Brain pericyte (primary cell): Measurements from ENCODE around the gene TCF21.

Experiments used
- DNase-seq: peaks from one replicate; pipeline ENCODE4 v3.0.0-alpha.2; 2012; ENCODE audit warnings: low read depth, low spot score

Gene TCF21

DNA sequence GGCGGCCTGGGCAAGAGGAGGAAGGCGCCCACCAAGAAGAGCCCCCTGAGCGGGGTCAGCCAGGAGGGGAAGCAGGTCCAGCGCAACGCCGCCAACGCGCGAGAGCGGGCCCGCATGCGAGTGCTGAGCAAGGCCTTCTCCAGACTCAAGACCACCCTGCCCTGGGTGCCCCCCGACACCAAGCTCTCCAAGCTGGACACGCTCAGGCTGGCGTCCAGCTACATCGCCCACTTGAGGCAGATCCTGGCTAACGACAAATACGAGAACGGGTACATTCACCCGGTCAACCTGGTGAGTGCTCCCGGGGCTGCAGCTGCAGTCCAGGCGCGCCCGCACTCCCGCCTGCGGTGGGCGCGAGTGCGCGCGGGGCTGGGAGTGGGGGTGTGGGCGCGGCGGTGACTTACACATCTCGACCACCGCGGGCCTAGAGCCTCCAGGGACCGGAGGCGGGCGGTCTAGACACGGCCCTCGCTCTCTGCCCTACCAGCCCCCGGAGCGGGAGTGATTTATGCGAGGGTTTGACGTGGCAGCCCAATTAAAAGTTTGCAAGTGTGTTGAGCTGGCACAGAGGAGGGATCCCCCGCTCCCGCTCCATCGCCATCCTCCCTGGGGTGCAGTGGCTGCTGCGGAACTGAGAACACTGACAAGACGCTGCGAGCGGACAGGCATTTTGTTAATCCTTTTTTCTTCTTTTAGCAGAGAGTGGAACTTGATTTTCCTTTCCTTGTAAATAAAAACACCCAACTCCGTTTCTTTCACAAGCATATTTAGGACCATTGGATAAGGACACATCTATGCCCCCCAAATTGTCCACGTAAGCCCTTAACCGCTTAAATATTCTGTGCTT lies 867 bp downstream of the TCF21 start:
- no peak for DNase-seq

DNA sequence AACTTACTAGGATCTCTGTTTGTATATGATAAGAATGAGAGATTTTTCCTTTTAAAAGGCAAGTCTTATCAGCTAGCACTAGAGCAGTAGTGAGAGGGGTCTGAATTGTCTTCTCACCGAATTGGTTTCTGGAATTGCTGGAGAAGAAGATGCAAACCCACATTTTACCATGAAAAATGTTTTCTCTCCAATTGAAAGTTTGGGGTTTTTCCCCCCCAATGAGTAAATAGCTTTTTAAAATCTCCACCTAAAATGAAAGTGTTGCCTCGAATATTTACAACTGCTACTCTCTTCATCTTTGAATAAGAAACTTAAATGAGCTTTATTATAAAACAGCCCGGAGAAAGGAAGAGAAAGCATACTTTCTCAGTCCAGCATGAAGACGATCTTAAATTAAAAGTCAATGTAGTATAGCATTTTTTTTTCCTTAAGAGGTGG lies 1.8 kb downstream of the TCF21 start:
- DNase-seq: no peak

DNA sequence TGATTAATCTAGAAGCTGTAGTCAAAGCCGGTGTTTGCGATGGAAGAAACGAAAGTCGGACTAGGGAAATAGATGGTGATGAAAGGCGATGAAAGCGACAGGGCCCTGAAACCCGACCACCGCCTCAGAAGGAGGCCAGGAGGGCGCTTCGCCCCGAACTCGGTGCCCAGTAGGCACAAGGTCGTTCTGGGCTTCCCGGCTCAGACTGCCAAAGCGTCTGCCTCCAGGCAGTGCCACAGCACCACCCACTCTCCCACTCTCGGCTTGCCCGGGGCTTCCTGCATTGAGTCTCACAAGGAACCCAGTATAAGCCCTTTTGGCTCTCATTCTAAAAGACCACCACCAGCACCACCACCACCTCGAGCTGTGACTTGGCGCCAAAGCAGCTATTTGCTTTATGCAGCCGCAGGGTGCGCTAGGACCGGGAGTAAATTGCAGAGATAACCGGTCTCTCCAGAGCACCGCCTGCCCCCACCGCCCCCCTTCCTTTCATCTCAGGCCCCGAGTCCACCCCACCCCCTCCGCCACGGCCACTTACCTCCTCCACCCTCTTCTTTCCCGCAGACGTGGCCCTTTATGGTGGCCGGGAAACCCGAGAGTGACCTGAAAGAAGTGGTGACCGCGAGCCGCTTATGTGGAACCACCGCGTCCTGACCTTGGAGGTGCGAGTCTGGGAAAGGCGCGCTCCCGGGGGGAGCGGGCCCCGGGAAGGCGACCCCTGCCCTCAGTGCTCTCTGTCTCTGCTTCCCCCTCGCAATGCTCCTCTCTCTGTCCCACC lies 2.4 kb downstream of the TCF21 start:
- no peak for DNase-seq

DNA sequence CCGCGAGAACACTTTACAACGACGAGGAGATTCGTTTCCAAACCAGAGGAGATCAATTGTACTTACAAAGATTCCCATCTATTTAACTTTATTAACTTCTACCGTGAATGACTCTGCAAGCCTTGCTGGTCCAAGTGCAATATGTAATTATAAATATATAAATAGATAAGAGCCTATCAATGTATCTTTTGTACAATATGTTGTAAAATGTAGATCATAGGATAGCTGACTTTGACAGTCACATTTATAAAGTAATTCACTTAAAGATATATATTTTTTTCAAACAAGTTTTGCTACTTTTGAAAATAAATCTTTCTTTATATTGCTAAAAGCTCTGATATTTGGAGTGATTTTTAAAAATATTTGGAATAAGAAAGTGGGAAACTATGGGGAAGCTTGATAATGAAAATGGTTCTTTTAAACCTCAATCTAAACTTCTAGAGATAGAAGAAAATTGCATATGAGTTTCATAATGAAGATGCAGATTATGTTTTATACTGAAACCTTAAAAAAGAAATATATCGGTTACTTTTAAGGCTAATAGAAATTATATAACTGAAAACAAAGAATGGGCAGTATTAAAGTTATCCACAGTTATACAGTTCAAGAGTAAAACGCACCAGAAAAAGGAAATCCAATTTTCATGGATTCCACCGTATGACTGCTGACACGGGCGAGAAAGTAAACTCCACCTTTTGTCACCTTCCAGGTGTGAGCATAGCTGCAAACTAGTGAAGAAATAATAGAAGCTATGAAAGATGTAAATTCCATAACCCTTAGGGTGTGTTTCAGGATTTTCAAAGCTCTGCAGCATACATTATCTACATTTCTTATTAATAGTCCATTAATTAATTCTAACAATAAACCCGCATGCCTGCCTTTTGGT lies 3.3 kb downstream of the TCF21 start:
- DNase-seq: no peak

DNA sequence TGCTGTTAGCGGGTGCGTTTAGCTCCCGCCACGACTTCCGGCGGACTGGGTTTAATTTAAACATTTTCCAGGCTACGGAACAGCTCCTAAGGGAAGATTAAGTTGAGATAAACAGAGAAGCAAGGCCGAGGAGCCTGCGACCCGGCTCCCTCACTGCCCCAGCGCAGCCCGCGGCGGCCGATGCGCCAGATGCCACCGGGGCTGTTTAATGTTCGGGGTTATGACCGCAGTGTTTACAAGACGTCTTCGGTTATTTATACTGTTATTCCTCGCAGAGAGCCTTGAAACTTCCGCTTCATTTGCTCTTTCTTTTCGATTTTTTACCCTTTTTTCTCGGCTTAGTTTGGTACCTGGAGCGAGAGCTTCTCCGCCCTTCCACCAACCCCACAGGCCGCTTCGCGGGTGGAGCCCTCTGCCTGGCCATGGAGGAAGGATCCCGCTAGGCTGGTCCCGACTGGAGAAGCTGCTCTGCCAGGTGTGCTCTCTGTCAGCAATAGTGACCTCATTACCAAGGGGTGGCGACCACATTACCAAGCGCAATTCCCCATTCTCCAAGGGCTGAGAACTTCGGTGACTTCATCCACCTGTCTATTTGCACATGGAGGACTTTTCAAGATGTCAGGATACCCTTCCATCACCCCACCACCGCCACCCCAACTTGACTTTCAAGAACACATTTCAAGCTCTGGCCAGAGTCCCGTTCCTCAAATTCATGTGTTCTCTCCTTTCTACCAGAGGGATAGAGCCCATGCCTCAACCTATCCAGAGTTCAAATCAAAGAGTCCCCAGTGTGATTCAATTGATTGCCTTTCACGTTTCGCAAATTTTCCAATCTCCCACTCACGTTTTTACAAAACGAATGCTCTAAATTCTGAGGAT lies 4.1 kb downstream of the TCF21 start:
- DNase-seq: no peak

DNA sequence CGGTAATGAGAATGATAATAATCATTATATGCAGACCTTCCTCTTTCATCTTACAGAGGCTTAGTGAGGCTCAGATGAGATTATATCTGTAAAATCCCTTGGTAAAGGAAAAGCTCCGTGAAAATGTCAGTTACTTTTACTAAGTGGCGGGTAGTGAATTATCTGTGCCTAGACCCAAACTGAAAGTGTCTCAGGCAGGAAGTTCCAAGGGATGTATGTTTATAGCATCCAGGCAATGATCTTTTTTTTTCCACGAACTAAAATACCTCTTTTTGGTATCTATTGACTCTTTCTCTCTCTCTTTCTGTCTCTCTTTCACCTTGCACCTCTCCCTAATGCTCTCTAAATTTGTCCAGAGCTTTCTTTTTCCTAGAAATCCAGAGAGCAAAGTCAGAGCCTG lies 5.0 kb downstream of the TCF21 start:
- no peak for DNase-seq

DNA sequence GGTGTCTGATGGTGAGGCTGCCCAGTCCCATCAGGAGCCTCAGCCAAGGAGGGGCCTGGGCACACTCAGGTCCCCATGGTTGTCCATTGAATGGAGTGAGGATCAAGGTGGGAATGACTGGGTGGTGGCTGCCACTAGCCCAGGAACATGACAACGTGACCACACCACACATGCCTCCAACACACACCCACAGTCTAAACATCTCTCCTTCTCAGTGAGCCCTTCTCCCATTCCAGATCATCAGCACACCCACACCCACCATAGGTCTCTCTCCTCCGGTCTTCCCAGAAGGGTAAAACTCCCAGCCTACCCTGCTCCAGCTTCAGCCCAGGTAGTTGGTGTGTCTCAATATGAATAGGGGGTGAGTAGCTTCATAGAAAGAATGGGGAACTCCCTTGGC lies 5.5 kb downstream of the TCF21 start:
- no peak for DNase-seq

DNA sequence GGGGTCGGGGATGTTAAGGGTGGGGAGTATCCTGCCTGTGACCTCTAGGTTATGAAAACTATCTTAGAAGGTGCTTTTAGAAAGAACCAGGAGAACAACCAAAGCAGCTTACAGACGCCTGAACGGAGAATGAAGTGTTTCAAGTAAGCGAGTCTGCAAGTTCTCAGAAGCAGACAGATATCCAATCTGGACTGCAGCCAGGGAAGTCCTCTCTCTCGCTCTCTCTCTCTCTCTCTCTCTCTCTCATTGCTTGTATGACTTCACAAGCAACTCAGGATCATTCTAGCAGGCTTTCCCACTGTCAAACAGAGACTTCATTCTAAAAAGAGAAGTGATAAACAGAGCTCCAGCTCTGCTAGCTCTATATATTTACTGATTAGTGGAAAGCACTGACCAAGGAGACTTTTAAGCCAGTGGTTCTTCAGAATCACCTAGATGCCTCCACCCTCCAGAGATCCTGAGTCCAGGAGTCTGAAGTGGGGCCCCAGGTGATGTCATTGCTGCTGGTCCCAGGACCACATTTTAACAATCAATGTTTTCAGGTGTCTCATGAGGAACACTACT lies 6.0 kb downstream of the TCF21 start:
- DNase-seq: no peak

DNA sequence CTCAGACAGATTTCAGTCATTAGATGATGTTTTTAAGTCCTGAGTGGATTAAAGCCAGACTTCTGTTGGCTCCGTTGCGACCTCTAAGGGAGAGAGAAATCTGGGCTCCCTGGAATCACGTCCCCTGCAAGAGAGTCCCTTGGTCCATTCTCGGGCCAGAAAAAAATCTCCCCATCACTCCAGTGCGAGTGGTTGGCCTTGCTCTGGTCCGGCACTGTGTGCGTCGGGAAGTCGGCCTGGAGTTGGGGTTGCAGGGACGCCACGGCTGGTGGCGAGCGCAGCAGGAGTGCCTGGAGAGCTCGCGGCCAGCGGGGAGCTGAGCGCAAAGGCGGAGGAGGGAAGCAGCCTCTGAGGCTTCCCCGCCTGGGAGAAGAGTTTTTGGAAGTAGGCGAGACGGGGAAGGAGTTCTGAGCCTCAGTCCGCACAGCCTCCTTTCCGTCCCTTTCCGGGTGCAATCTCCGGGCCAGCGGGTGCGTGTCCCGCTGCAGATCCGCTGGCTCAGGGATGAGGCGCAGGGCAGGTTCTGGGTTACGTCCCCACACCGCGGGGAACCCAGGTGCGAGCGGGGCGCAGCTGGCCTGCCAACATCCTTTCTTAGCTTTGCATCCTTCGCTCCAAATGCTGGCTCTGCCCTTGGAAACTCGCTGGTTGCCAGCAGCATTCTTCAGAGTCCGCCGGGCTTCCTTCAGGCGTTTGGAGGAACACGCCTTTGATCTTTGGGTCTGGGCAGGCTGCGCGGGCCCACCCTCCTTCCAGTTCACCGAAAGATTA lies 6.8 kb downstream of the TCF21 start:
- no peak for DNase-seq

DNA sequence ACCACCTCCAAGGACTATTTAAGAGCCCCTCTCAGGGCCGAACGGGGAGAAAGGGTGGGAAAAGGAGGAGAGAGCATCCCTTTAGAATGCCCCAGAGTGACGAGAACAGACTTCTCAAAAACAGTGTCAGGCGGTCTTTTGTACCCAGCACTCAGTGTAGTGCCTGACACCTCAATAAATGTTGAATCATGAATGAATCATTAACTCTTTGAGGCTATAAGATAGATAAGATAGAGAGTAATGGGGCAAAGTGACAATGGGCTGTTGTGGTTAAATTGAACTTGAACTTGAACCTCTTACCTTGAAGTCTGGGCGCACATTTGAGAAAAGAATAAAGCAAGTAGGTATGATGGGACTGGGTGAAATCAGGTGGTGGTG lies 7.4 kb downstream of the TCF21 start:
- DNase-seq: no peak

DNA sequence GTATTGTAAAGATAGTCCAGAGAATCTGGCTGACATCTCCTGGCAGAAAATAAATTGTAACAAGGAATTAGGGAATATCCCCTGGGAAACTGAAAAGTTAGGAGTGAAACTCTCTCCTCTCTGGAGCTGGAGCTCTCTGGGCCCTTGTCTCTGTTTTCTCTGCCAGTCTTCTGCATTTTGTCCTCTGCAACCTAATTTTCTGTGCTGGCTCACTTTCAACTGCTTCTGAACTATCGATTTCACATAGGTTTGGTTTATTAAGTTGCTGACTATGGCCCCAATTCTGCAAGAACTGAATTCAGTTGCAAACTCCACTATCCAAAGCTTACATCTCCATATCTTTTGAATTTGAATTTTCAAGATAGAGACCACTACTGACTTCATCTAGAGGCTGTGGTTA lies 9.3 kb downstream of the TCF21 start:
- DNase-seq: no peak

DNA sequence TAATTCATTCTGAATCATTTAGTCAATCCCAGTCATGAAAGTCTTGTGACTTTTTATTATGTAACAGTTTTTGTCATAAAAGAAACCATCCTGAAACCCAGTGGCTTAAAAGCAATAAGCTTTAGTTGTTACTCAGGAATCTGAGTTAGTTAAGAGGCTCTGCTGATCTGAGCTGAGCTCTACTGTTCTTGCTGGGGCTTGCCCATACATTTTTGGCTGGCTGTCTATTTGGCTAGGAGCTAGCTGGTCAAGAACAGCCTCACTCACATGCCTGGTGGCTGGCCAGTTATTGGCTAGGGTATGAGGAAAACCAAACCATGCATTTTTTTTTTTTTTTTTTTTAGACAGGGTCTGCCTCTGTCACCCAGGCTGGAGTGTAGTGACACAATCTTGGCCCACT lies 10.6 kb downstream of the TCF21 start:
- no peak for DNase-seq

DNA sequence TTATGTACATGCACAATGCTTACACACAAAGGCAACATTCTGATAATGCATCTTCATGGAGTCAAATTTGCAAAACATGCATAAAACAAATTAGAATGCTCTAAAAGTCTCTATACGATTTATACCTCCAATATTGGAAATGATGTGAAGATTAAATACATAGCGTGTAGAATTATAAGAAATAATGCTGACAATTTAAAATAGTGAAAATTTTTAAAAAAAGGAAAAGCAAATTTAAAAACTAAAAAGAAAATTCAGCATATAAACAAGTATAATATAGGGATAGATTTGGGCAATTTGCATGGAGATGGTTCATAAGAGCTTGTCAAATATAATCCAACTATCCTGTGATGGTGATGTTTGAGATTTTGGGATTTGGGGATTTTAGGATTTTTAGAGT lies 14.9 kb downstream of the TCF21 start:
- DNase-seq: no peak

DNA sequence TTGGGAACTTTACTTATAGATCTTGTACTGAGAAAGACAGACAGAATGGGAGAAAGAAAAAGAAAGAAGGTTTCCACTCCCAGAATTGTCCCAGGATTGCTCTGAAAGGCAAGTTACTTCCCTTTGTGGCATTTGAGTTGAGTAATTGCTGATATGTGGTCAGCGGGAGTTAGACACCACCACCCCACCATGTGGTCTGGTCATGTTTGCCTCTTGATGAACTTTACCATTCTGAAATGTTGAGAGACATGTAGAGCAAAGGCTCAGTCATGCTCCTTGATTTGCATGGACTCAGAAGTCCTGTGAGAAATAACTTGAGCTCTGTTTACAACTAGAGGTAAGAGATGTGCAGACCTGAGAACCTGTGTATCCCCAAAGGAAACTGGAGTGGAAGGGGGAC lies 17.1 kb downstream of the TCF21 start:
- DNase-seq: no peak

DNA sequence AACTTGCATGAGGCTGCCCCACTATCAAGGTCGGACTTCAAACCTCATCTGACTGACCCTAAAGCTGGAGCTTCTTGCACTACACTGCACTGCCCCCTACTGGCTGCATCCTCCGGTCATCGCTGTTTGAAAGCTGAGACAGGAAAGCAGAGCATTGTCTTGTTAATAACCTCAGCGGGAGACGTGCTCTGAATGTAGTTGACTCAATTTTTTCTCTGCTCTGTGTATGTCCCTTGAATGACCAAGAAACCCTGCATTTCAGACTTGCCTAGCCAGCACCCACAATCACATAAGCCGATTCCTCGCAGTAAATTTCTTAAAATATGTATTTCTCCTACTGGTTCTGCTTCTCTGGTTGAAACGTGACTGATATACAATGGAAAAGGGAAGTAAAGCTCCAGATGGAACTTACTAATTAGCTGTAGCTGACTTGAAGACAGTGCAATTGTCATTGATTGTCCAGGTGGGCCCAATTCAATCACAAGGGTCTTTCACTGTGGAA lies 27.8 kb downstream of the TCF21 start:
- peak; percentile 47 for DNase-seq

DNA sequence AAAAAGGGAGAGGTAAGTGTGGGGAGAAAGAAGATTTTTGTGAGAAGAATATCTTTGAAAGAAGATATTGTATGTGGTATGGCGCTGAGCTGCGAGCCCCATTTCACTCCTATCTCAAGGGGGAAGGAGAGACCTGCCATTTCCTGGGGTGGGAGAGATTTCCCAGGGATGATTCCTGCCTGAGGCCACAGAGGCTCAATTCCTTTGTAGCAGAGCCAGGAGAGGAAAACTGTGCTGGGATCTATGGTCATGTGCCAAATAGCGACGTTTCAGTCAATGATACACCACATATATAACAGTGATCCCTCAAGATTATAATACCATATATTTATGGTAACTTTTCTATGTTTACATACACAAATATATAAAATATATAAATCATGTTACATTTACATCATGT lies 28.9 kb downstream of the TCF21 start:
- DNase-seq: no peak

DNA sequence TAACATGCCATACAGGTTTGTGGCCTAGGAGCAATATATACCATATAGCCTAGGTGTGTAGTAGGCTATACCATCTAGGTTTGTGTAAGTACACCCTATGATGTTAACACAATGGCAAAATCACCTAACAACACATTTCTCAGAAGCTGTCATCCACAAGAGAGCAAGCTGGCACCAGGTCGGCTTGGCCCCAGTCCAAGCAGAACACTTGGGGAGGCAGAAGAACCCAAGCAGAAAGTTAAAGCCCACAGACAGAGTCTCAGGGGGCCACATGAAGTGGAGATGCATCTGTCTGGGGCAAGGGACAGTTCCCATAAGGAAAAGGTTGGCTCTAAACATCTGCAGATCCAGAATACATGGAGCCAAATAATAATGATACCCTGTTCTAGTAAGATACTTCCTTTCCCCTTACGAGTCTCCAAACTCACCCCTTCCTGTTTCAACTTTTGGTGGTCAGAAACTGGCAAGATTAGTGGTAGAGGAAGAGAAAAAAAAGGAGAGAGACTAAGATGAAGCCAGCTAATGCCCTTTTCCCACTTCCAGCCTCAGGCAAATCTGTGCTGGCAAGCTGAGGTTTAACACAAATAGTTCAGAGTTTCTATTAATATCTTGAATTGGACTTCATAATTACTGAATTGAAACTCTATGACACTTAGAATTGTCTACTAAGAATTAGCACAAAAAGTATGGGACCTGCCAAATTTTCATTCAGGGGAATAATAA lies 29.5 kb downstream of the TCF21 start:
- no peak for DNase-seq

DNA sequence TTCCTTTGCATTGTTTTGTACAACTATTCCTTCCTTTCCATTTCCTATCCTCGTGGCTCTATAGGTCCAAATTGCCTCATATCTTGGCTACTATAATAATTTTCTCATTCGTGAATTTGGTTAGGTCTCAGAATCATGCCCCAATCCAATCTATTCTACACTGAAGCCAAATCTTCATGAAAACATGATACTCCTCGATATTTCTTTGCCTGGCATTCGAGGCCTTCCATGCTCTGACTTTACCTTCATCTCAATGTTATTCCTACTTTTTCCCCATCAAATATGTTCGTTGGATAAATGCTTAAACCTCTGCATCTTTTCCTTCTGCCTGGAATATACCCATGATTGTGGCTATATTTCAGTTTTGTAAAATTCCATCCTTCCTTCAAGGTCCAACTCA lies 30.4 kb downstream of the TCF21 start:
- DNase-seq: no peak

DNA sequence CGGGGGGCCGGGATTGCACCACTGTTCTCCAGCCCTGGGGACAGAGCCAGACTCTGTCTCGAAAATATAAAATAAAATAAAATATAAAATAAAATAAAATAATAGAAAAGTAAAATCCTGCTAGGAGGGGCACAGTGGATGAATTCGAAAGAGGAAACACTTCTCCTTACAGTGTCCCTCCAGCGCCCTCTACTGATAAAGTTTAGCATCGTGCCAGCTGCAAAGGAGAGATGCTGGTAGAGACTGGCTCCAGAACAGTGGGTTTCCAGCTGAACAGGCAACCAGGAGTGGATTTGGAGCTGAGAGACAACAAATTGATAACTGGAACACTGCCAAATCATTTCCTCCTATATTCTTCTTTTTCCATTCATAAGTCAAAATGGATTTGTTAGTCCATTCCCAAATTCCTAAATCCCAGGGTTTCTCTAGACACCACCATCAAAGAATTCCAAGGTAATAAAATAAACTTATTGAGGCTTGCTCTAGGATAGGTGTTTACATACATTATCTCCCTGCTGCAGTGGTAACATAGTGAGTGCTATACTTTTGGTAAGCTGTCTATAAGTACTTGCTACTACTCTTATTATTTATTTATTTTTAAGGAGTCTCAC lies 32.4 kb downstream of the TCF21 start:
- DNase-seq: peak; percentile 37
